ENCODE measurements around the gene AHNAK. TPM values are rescaled to one million over a fixed set of nuclear protein-coding genes. Genes with fewer than 3 reads are reported as not detected.

Gene AHNAK
- polyA plus RNA-seq, 2 of the 4 experiments (the other 2 are of a cell fraction): 43.3 to 82.0 TPM

DNA sequence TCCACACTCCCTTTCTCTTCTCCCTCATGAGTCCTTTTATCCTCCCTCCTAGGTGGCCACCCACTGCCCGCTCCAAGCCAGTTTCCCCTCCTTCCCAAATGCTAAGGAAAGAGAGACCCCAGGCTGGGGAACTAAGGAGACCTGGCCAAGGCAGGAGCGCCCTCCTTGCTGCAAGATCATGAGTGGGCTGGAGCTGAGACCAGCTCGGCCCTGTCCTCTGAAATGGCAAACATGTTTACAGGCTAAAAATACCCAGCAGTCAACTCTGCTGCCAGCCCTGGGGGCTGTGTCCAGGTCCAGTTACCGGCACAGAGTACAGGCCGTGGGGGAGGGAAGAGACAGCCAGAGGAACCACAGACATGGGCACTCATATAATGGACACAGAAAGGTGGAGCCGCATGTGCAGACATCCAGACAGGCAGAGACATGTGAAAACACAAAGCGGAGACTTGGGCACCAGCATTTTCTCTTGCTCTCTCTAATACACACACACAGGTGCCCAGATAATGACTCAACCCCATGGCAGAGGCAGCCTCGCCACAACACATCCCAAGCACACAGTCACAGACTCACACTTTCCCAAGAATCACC, 1.2 kb upstream of the AHNAK start:
- 8% methylated on average over 8 of the region's 8 CpGs for whole genome bisulfite sequencing (ENCODE audit: missing lambda C conversion rate)
- H3K4me3 ChIP-seq: peak overlapping the region; percentile 96
- H3K27ac ChIP-seq: peak overlapping the region; percentile 97 to 98
- POLR2A ChIA-PET: interaction anchor here (1.1 kb wide), 1 partner anchor 13 kb away, joined by 6 read pairs; no protein-coding TSS in a partner anchor
- FAIRE-seq (no peak), ATAC-seq (peak; percentile 1 to 4; a peak in 3 of 6 replicates), DNase-seq (ENCODE audit: low read depth in 1 of 2, low spot score in 1 of 2) (peak; percentile 48 to 65)
- no peaks in the 10 kb centered on the region for H3K9me3 ChIP-seq
- CTCF ChIA-PET: interaction anchor here (0.6 to 13.4 kb wide), 11 partner anchors 8 to 154 kb away, joined by 3 to 296 read pairs (median 6); no protein-coding TSS in a partner anchor
- H3K4me2 ChIP-seq: peak overlapping the region; percentile 96
- H3K4me1 ChIP-seq: peaks cover 61% of the 10 kb centered on the region
- no peak for TF ChIP-seq RFX5 (IDR thresholded peaks at IDR 0.05)
- no peak for TF ChIP-seq KDM5A (IDR thresholded peaks at IDR 0.05)

DNA sequence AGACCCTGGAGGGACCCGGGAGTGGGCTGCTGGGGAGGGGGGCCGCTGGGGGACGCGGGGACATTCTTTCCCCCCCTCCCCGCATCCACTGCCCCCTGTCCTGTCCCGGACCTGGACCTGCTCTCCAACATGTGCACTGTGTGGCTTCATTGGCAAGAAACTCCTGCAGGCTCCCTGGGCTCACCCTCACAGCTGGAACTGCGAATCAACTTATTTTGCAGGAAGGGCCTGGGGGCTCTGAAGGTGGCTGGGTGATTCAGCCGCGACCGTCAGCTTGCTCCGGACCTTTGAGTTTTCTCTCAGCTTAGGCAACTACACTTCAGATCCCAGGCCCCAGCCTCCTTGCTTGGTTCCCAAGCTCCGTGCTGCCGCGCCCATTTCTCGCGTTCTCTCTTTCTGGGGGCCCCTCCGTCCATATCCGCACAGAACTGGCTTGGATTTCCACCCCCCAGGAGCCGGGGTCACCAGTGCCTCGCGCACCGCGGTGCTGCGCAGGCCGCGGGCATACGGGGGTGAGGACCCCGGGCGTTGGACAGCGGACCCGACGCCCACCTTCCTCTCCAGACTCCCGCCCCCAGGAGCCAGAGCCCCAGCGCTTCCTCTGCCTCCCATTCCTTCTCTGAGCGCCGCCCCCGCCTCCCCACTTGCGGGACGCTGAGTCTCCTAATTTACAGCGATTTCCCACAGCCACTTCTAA, 471 bp upstream of the AHNAK start:
- DNase-seq (ENCODE audit: low read depth in 1 of 2, low spot score in 1 of 2) (peak; percentile 66 to 75), FAIRE-seq (no peak), ATAC-seq (peak; percentile 14 to 20)
- peak overlapping the region; percentile 96 for H3K4me3 ChIP-seq
- H3K27ac ChIP-seq: peak overlapping the region; percentile 97 to 98
- CTCF ChIA-PET: interaction anchor here (1.2 to 13.4 kb wide), 7 partner anchors 9 to 154 kb away, joined by 3 to 296 read pairs (median 10); no protein-coding TSS in a partner anchor
- peaks cover 61% of the 10 kb centered on the region for H3K4me1 ChIP-seq
- peak overlapping the region; percentile 96 for H3K4me2 ChIP-seq
- POLR2A ChIA-PET: interaction anchor here (0.6 to 1.8 kb wide), 7 partner anchors 9 to 152 kb away, joined by 3 to 9 read pairs (median 4); partner anchors contain the start of genes EEF1G and TUT1
- WGBS (ENCODE audit: missing lambda C conversion rate): 2% methylated on average over 34 of the region's 40 CpGs
- no peaks in the 10 kb centered on the region for H3K9me3 ChIP-seq
- TF ChIP-seq, protein P1, sequence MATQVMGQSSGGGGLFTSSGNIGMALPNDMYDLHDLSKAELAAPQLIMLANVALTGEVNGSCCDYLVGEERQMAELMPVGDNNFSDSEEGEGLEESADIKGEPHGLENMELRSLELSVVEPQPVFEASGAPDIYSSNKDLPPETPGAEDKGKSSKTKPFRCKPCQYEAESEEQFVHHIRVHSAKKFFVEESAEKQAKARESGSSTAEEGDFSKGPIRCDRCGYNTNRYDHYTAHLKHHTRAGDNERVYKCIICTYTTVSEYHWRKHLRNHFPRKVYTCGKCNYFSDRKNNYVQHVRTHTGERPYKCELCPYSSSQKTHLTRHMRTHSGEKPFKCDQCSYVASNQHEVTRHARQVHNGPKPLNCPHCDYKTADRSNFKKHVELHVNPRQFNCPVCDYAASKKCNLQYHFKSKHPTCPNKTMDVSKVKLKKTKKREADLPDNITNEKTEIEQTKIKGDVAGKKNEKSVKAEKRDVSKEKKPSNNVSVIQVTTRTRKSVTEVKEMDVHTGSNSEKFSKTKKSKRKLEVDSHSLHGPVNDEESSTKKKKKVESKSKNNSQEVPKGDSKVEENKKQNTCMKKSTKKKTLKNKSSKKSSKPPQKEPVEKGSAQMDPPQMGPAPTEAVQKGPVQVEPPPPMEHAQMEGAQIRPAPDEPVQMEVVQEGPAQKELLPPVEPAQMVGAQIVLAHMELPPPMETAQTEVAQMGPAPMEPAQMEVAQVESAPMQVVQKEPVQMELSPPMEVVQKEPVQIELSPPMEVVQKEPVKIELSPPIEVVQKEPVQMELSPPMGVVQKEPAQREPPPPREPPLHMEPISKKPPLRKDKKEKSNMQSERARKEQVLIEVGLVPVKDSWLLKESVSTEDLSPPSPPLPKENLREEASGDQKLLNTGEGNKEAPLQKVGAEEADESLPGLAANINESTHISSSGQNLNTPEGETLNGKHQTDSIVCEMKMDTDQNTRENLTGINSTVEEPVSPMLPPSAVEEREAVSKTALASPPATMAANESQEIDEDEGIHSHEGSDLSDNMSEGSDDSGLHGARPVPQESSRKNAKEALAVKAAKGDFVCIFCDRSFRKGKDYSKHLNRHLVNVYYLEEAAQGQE (IDR thresholded peaks at IDR 0.05): peak; percentile 33; the same call in 1 of the 2 replicates
- TF ChIP-seq KDM1A (IDR thresholded peaks at IDR 0.05; ENCODE audit: low read depth): no peak

DNA sequence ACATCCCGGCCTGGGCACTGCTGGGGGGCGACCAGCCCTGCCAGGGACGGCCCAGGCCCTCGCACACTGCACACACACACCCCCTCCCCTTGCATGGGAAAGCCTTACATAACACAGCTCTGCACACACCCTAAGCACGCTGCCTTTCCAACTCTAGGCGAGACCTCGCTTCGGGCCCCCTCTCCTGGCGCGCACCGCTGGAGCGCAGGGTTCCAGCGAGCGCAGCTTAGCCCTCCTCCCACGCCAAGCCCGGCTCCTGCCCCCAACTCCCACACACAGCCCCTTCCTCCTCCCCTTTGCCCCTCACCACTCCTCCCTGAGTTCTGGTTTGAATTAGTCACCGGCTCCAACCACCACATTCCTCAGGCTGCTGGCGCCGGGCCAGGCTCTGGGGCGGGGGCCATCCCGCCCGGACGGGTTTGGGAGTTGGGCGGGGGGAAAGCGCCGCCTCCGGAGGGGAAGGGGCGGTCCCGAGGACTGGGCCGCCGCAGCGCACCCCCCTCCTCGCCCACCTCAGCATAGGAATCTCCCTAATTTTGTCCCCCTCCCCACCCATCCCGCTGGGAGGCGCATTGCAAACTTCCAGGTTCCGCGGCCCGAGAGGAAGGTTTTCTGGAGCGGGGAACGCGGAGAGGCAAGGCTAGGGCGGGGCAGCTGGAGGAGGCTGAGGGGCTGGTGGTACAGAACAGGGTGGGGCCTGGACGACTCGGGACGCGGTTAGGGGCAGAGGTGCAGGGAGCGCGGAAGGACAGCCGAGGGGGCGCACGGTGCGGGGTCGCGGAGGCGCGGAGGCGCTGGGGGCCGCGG, 966 bp downstream of the AHNAK start:
- WGBS (ENCODE audit: missing lambda C conversion rate): 1% methylated on average over 35 of the region's 59 CpGs
- FAIRE-seq (no peak), DNase-seq (ENCODE audit: low read depth in 1 of 2, low spot score in 1 of 2) (peak; percentile 86 to 89), ATAC-seq (peak; percentile 40 to 67)
- no peaks in the 10 kb centered on the region for H3K9me3 ChIP-seq
- ChIA-PET CTCF (interaction anchor here (1.2 to 14.5 kb wide), 8 partner anchors 10 to 152 kb away, joined by 3 to 322 read pairs (median 112); partner anchors contain the start of gene SCGB1A1), POLR2A (interaction anchor here (1.5 to 1.8 kb wide), 3 partner anchors 46 to 151 kb away, joined by 7 to 9 read pairs (median 9); partner anchors contain the start of gene TUT1)
- H3K4me2 ChIP-seq: peak overlapping the region; percentile 96
- peak overlapping the region; percentile 96 for H3K4me3 ChIP-seq
- peaks cover 67% of the 10 kb centered on the region for H3K4me1 ChIP-seq
- peak overlapping the region; percentile 97 to 98 for H3K27ac ChIP-seq
- TF ChIP-seq, protein P1 (IDR thresholded peaks at IDR 0.05): no peak
- TF ChIP-seq EP300 (IDR thresholded peaks at IDR 0.05) (peak in 1 of 2 experiments; percentile 22; a peak in 1 of 5 replicates), MAZ (IDR thresholded peaks at IDR 0.05; ENCODE audit: borderline replicate concordance, low read depth, low read length) (peak; percentile 88), HOXB5 (CRISPR knock-in tag; IDR thresholded peaks at IDR 0.05) (no peak), EHMT2 (IDR thresholded peaks at IDR 0.05; ENCODE audit: low read depth) (no peak), CHD4 (IDR thresholded peaks at IDR 0.05; ENCODE audit: borderline replicate concordance) (no peak), JUN (IDR thresholded peaks at IDR 0.05) (peak; percentile 41 to 81; a peak in 4 of 5 replicates), ZC3H11A (IDR thresholded peaks at IDR 0.05) (no peak), SREBF2 (IDR thresholded peaks at IDR 0.05) (no peak), TFCP2L1 (CRISPR knock-in tag; IDR thresholded peaks at IDR 0.05) (no peak), GATA3 (IDR thresholded peaks at IDR 0.05; ENCODE audit: borderline replicate concordance) (peak; percentile 67; the same call in 1 of the 2 replicates), POLR2A (IDR thresholded peaks at IDR 0.05; ENCODE audit: low read length) (peak; percentile 47), MYC (IDR thresholded peaks at IDR 0.05; ENCODE audit: borderline replicate concordance, low read length) (no peak)
- TF ChIP-seq, protein P2, sequence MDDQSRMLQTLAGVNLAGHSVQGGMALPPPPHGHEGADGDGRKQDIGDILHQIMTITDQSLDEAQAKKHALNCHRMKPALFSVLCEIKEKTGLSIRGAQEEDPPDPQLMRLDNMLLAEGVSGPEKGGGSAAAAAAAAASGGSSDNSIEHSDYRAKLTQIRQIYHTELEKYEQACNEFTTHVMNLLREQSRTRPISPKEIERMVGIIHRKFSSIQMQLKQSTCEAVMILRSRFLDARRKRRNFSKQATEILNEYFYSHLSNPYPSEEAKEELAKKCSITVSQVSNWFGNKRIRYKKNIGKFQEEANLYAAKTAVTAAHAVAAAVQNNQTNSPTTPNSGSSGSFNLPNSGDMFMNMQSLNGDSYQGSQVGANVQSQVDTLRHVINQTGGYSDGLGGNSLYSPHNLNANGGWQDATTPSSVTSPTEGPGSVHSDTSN (IDR thresholded peaks at IDR 0.05): 0 out of 2 replicates have a peak, but pooled peaks have one; percentile 15
- TF ChIP-seq, protein P3, sequence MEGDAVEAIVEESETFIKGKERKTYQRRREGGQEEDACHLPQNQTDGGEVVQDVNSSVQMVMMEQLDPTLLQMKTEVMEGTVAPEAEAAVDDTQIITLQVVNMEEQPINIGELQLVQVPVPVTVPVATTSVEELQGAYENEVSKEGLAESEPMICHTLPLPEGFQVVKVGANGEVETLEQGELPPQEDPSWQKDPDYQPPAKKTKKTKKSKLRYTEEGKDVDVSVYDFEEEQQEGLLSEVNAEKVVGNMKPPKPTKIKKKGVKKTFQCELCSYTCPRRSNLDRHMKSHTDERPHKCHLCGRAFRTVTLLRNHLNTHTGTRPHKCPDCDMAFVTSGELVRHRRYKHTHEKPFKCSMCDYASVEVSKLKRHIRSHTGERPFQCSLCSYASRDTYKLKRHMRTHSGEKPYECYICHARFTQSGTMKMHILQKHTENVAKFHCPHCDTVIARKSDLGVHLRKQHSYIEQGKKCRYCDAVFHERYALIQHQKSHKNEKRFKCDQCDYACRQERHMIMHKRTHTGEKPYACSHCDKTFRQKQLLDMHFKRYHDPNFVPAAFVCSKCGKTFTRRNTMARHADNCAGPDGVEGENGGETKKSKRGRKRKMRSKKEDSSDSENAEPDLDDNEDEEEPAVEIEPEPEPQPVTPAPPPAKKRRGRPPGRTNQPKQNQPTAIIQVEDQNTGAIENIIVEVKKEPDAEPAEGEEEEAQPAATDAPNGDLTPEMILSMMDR (IDR thresholded peaks at IDR 0.05): no peak

Data from A549 (cell line).